K562 (cell line): ENCODE measurements around the gene HARS1. TPM values are rescaled to one million over a fixed set of nuclear protein-coding genes. Genes with fewer than 3 reads are reported as not detected.

Experiments used
- BDP1 ChIP-seq: IDR thresholded peaks from 3 replicates; pipeline ENCODE4 v1.6.1; 2011; ENCODE audit not compliant: insufficient read length, insufficient read depth
- CGGBP1 ChIP-seq: fragments of 250-450 bp; sonication (Bioruptor Pico); IDR thresholded peaks from 2 replicates; pipeline ENCODE4 v1.9.0; 2021; ENCODE audit warnings: mild to moderate bottlenecking
- ELK1 ChIP-seq: sonication (generic); formaldehyde crosslinking; IDR thresholded peaks from 2 replicates; pipeline ENCODE4 v1.8.1; 2022; ENCODE audit warnings: missing genetic modification reagents
- ELK3 ChIP-seq: fragments of 450-650 bp; formaldehyde crosslinking; IDR thresholded peaks from 2 replicates; pipeline ENCODE4 v1.4.0; 2020; ENCODE audit warnings: mild to moderate bottlenecking
- ERF ChIP-seq: fragments of 450-650 bp; formaldehyde crosslinking; IDR thresholded peaks from 2 replicates; pipeline ENCODE4 v1.4.0; 2020; ENCODE audit warnings: mild to moderate bottlenecking, mixed read lengths
- GMEB1 ChIP-seq: fragments of 250-450 bp; sonication (Bioruptor Pico); IDR thresholded peaks from 2 replicates; pipeline ENCODE4 v1.4.0; 2020; ENCODE audit warnings: mild to moderate bottlenecking
- JUN ChIP-seq, 2 experiments: sonication (generic) in 1 of 2; formaldehyde crosslinking in 1 of 2; IDR thresholded peaks; 2 replicates each; pipeline versions ENCODE4 v1.6.1 to v1.8.0; 2012 to 2022; ENCODE audit warnings: borderline replicate concordance in 2 of 2, mild to moderate bottlenecking in 2 of 2, improper control_type of control experiment in 1 of 2, low read depth in 1 of 2, low read length in 1 of 2, missing genetic modification reagents in 1 of 2
- LCOR ChIP-seq: sonication (generic); formaldehyde crosslinking; IDR thresholded peaks from 2 replicates; pipeline ENCODE4 v1.8.0; 2022; ENCODE audit warnings: mild to moderate bottlenecking, missing genetic modification reagents
- MEF2D ChIP-seq: conservative IDR thresholded peaks from 2 replicates; pipeline ENCODE4 v1.6.1; 2016; ENCODE audit warnings: low read depth, missing genetic modification characterization, missing compliant biosample characterization
- NCOR1 ChIP-seq: fragments of 450-650 bp; IDR thresholded peaks from 2 replicates; pipeline ENCODE4 v1.6.1; 2016; ENCODE audit warnings: mild to moderate bottlenecking, moderate library complexity
- RBM17 ChIP-seq: fragments of 200-400 bp; formaldehyde crosslinking; IDR thresholded peaks from 2 replicates; pipeline ENCODE4 v1.6.1; 2017; ENCODE audit warnings: low read depth, mild to moderate bottlenecking, low read length, borderline replicate concordance
- TBL1XR1 ChIP-seq, 2 experiments: IDR thresholded peaks; 2 replicates each; pipeline ENCODE4 v1.6.1; 2012; ENCODE audit warnings: improper control_type of control experiment in 2 of 2, low read length in 2 of 2, mild to moderate bottlenecking in 1 of 2
- TSHZ1 ChIP-seq: fragments of 250-450 bp; sonication (Bioruptor Pico); IDR thresholded peaks from 2 replicates; pipeline ENCODE4 v1.4.0; 2020; ENCODE audit warnings: mild to moderate bottlenecking, moderate library complexity
- YBX1 ChIP-seq: fragments of 450-650 bp; IDR thresholded peaks from 2 replicates; pipeline ENCODE4 v1.7.1; 2016; ENCODE audit warnings: mild to moderate bottlenecking
- ZNF280B ChIP-seq: fragments of 250-450 bp; sonication (Bioruptor Pico); IDR thresholded peaks from 2 replicates; pipeline ENCODE4 v1.5.1; 2021; ENCODE audit warnings: mild to moderate bottlenecking
- ZNF311 ChIP-seq: fragments of 250-450 bp; sonication (Bioruptor Pico); IDR thresholded peaks from 2 replicates; pipeline ENCODE4 v1.4.0; 2020; ENCODE audit warnings: mild to moderate bottlenecking, moderate library complexity
- polyA plus RNA-seq, 8 experiments: library from polyadenylated mRNA; depleted of rRNA in 4 of 8; stranded (reverse) in 5 of 8; unstranded in 3 of 8; fragments of >200 nt; fragmentation: Nextera tagmentation in 2 of 8; fragmentation: Illumina TruSeq in 1 of 8; extraction: Ambion mirVana in 2 of 8; extraction: Trizol in 1 of 8; gene quantifications; 2 replicates each; pipeline versions ENCODE4 v1.2.1 to v1.2.3, GENCODE V29; 2011 to 2014; ENCODE audit warnings: inconsistent platforms in 1 of 8, missing spikeins in 1 of 8
- total RNA-seq, 7 experiments: library from RNA; depleted of rRNA in 6 of 7; stranded (reverse); fragments of >200 nt in 6 of 7; fragmentation: Illumina TruSeq in 2 of 7; extraction: Trizol in 2 of 7; gene quantifications; 2 replicates each; pipeline versions ENCODE4 v1.2.1 to v1.2.3, GENCODE V29; 2011 to 2021; ENCODE audit warnings: low replicate concordance in 1 of 7

Gene HARS1
- total and polyA plus RNA-seq, 9 of the 15 experiments (the other 6 are each of a cell fraction or from before 2014, with no cell fraction given), result 13.5 to 88.5 (median 75.2) TPM

- TF ChIP-seq TSHZ1 (no peak), ELK1 (CRISPR knock-in tag) (no peak), ELK3 (CRISPR knock-in tag) (no peak), ERF (no peak), JUN (IDR thresholded peaks at IDR 0.05; ENCODE audit: borderline replicate concordance, low read depth, low read length) (peak; percentile 91), JUN (CRISPR knock-in tag; IDR thresholded peaks at IDR 0.05; ENCODE audit: borderline replicate concordance) (no peak), BDP1 (peak; percentile 78), ZNF280B (no peak), NCOR1 (peak; percentile 59; the same call in 1 of the 2 replicates), CGGBP1 (CRISPR knock-in tag) (no peak), TBL1XR1 (IDR thresholded peaks at IDR 0.05; ENCODE audit: low read length in 2 of 2) (peak; percentile 60 to 92; a peak in 3 of 4 replicates), RBM17 (no peak), ZNF311 (no peak), GMEB1 (CRISPR knock-in tag) (no peak), LCOR (CRISPR knock-in tag) (peak; percentile 76; the same call in 1 of the 2 replicates), YBX1 (no peak), MEF2D (tag) (no peak)
Observed at GRCh38 chr5:140710899-140711552, 19.9 kb upstream of the HARS1 start (continued).
